Measurements from ENCODE around the gene KMT2E. TPM values are rescaled to one million over a fixed set of nuclear protein-coding genes. Genes with fewer than 3 reads are reported as not detected.

KMT2E gene
- total RNA-seq, 4 donors from 2014 or later = 96.9 to 156 (median 110) TPM

GRCh38 chr7:105014693-105015389 is 836 bp downstream of the KMT2E start:
- TF ChIP-seq CTCF (IDR thresholded peaks at IDR 0.05; ENCODE audit: low read depth) = no peak

- TF ChIP-seq CTCF (IDR thresholded peaks at IDR 0.05; ENCODE audit: low read depth) = no peak
Measured at GRCh38 chr7:105015390-105015965, 1.5 kb downstream of the KMT2E start.

GRCh38 chr7:105016068-105016708 is 2.2 kb downstream of the KMT2E start:
- no peak for TF ChIP-seq CTCF (IDR thresholded peaks at IDR 0.05; ENCODE audit: low read depth)

- no peak for TF ChIP-seq CTCF (IDR thresholded peaks at IDR 0.05; ENCODE audit: low read depth)
Measured at GRCh38 chr7:105016709-105017656, 3.0 kb downstream of the KMT2E start.

- TF ChIP-seq CTCF (IDR thresholded peaks at IDR 0.05; ENCODE audit: low read depth) = no peak
Measured at GRCh38 chr7:105017657-105018365, 3.8 kb downstream of the KMT2E start.

GRCh38 chr7:105019269-105019668 is 5.3 kb downstream of the KMT2E start:
- no peak for TF ChIP-seq CTCF (IDR thresholded peaks at IDR 0.05; ENCODE audit: low read depth)
